Erythroblast (primary cell): ENCODE results near the gene SNAPC5.

Experiments
- GATA1 ChIP-seq: IDR thresholded peaks from 2 replicates; pipeline ENCODE4 v1.6.1; 2011; ENCODE audit warnings: low read depth, mild to moderate bottlenecking, control low read depth, low read length, moderate library complexity
- POLR2A ChIP-seq: IDR thresholded peaks from 2 replicates; pipeline ENCODE4 v1.6.1; 2011; ENCODE audit warnings: mild to moderate bottlenecking, low read length

DNA sequence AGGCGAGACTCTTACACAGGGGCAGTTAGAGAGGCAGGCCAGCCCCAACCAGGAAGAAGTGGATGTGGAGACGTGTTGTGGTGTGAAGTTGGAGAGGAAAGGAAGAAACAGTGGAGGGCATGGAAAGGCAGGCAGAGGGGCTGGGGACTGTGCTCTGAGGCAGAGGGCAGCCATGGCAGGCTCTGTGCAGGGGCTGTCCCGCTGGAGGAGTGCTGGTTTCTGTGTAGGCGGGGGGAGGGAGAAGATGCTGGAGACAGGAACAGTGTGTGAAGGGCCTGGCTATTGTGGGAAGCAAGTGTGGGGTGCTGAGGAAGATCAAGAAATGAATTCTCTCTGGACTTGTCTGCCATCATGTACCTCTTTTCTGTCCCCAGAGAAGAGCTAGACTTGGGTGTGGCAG, 21.0 kb downstream of the SNAPC5 start:
- TF ChIP-seq POLR2A (no peak), GATA1 (no peak)
